ENCODE results near the gene PPP1R3D.

Gene PPP1R3D

GRCh38 chr20:59947376-59947775, 7.3 kb upstream of the PPP1R3D start:
- no peak for DNase-seq

- DNase-seq: no peak
Measured at GRCh38 chr20:59945731-59946130, 5.6 kb upstream of the PPP1R3D start.

GRCh38 chr20:59945175-59945574, 5.1 kb upstream of the PPP1R3D start:
- no peak for DNase-seq

DNA sequence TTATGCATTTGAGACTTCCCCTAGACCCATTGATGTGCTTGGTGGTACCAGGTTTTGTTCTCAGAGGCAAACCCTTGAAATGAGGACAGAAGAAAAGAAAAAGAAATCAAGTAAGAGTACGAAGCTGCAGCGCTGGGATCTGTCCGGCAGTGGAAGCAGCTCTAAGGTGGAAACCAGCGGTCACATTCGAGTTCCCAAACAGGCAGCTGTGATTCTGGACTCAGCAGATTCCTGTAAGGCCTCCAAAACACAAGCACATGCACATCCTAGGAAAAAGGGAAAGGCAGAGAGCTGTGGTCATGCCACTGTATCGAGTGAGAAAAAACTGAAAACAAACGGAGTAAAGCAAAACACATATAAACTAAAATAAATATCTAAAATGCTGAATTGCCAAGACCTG, 4.6 kb upstream of the PPP1R3D start:
- DNase-seq: no peak

GRCh38 chr20:59942245-59942644, 2.1 kb upstream of the PPP1R3D start:
- no peak for DNase-seq

- DNase-seq: no peak
Measured at GRCh38 chr20:59940956-59941294, 820 bp upstream of the PPP1R3D start.

GRCh38 chr20:59939879-59940128, 301 bp downstream of the PPP1R3D start:
- peak; percentile 78 for DNase-seq

- DNase-seq: peak; percentile 78
Measured at GRCh38 chr20:59939052-59939878, 840 bp downstream of the PPP1R3D start.

DNA sequence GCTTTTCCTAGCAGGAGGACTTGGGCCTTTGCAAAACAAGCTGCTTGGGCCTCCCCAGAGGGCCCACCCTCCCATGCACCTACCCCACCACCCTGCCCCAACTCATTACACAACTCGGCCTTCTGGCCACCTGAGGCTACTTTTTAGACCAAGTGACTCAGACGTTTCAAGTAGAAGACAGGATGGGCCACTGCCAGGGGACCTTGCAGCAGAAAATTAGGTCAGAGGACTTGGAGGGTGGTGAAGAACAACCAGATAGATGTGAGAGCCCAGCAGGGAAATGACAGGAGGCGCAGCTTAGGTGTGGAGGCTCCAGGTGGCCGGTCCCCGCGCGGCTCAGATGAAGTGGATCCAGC, 1.4 kb downstream of the PPP1R3D start:
- DNase-seq: peak; percentile 47

GRCh38 chr20:59938221-59938620, 1.9 kb downstream of the PPP1R3D start:
- DNase-seq: no peak

DNA sequence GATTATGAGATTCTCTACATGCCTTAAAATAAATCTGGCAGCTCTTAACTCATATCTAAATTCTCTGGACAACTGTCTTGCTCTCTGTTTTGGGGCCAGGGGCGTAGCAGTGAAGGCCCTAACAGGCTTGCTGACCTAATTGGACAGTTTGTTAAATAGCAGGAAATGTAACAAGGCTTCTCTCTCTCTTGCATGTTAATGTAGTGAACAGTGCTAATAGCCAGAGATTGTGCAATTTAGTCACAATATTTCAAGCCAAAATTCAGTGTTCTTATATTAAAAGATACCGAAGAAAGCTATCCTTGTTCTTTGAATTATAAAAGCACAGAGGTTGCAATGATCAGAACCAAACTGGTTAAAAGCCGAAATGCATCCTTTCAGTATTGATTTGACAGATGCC, 3.0 kb downstream of the PPP1R3D start:
- DNase-seq: no peak

- DNase-seq: no peak
Measured at GRCh38 chr20:59936409-59936808, 3.7 kb downstream of the PPP1R3D start.

- no peak for DNase-seq
Measured at GRCh38 chr20:59935457-59936185, 4.5 kb downstream of the PPP1R3D start.

GRCh38 chr20:59933849-59934585, 6.1 kb downstream of the PPP1R3D start:
- DNase-seq: peak; percentile 92

DNA sequence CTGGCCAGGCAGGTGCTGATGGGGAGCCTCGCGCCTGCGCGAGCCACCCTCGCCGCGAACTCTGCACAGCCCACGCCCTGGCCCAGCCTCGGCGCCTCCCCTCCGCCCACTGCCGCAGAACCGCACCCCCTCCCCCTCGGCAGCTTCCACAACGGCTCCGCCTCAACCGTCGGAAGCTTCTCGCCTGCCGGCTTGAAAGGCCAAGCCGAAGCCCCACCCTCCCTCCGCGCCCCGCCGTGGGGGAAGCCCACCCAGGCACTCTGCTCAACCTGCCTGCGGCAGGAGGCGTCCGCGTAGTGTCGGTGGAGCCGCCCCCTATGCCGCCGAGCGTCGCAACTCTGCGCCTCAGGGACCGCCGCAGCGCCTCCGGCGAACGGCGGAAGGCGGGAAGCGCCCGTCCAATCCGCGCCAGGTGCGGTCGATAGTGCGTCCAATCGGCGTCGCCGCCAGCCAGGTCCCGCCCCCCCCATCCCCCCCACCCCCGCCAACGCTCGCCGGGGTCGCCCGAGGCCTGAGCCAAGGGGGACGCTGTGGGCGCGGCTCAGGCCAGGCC, 6.7 kb downstream of the PPP1R3D start, which contains the start of gene SYCP2:
TSS of gene SYCP2 (minus strand) at position 342 of the 553 bp plus-strand sequence. CDS start 11,224 bp downstream, outside the sequence.
- peak; percentile 90 for DNase-seq

DNA sequence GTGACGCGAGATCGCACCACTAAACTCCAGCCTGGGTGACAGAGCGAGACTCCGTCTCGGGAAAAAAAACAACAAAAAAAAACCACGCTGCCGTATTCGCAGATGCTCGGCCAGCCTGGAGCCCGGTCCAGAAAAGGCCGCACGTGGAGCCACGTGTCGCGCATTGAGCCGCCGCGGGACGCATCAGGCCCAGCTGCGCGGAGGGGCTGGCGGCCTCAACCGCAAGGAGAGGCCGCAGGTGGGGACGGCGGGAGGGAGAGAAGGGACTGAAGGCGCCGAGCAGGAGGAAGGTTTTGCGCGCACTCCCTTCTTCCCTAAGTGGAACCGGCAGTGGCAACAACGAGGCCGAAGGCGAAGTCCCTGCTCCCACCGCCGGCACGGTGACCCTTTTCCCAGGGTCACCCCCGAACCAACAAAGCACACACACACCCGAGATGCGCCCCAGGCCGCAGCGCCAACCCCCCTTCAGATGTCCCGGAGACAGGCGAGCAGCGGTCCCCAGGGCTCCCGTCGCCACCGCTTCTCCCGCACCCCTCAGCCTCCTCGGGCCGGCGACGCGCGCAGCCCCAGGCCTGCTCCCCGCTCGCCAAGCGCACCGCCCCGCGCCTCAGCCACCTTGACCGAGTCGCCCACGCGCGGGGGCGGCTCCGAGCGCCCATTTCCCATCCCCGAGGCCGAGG, 7.3 kb downstream of the PPP1R3D start:
- DNase-seq: no peak

- DNase-seq: no peak
Measured at GRCh38 chr20:59931511-59932312, 8.4 kb downstream of the PPP1R3D start.

- peak; percentile 14 for DNase-seq
Measured at GRCh38 chr20:59925899-59926298, 14.2 kb downstream of the PPP1R3D start.

DNA sequence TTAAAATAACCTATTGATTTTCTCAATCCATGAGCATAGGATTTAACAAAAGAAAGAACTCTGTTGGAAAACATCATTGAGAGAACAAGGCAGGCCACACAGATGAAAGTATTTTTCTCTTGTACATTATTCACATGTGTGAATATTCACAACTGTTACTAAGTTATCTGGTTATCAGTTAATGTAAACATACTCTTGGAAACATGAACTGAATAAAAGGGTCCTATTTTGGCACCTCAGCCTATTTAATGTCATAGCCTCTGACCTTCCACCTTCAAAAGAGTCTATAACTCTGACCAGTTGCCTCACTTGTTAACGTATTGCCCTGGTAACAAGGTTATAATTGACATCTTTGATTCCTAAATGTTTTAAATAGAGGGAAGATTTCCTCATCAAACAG, 14.7 kb downstream of the PPP1R3D start:
- DNase-seq: no peak

DNA sequence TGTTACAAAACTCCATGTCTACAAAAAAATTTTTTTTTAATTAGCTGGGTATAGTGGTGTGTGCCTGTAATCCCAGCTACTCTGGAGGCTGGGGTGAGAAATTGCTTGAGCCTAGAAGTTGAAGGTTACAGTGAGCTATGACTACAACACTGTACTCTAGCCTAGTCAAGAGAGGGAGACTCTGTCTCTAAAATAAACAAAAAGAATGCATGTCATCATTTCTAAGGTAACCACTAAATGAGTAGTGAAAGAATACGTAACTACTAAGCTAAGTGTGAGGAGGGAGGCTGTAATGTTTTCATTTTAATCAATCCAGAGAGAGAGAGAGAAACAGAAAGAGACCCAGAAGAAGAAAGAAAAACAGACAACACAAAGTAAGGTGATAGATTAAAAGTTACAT, 16.6 kb downstream of the PPP1R3D start:
- DNase-seq: peak; percentile 50

DNA sequence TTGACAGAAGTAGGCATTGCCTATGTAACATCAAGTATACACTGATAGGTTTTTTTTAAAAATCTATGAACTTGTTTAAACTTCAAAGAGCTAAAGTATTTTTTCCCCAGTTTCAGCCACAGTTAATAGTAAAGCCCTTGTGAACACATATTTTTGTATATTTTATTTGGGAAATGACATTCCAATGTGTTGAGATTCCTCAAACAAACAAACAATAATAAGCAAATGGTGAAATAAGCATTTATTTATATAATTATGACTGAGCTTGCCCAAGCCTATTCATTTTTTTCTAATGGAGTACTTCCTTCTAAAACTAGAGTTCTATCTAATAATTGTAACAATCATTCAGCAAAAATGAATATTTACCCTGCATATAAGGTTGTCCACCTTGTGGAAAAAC, 19.2 kb downstream of the PPP1R3D start:
- DNase-seq: no peak

DNA sequence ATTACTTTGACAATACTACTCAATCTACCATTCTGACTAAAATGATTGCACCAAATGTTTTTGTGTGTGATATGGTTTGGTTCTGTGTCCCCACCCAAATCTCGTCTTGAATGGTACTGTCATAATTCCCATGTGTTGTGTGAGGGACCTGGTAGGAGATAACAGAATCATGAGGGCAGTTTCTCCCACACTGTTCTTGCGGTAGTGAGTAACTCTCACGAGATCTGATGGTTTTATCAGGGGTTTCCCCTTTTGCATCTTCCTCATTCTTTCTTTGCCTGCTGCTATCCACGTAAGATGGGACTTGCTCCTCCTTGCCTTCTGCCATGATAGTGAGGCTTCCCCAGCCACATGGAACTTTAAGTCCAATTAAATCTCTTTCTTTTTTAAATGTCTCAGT, 27.5 kb downstream of the PPP1R3D start:
- no peak for DNase-seq

Data from DMS53 (cell line).